Measurements from ENCODE around the gene PPP6R1.

Gene PPP6R1

GRCh38 chr19:55255618-55256423, 3.0 kb downstream of the PPP6R1 start:
- TF ChIP-seq CTCF (IDR thresholded peaks at IDR 0.05; ENCODE audit: control insufficient read depth, insufficient read depth, low read depth, low read length, missing control alignments): no peak
- peak overlapping the region; percentile 3; the same call in 1 of the 2 replicates for H3K4me3 ChIP-seq (ENCODE audit: control insufficient read depth, low read depth, low read length)
- no peak for DNase-seq (ENCODE audit: low read depth)

GRCh38 chr19:55254625-55254977, 4.2 kb downstream of the PPP6R1 start:
- DNase-seq (ENCODE audit: low read depth): no peak
- no peak for TF ChIP-seq CTCF (IDR thresholded peaks at IDR 0.05; ENCODE audit: control insufficient read depth, insufficient read depth, low read depth, low read length, missing control alignments)
- no peak overlapping the region for H3K4me3 ChIP-seq (ENCODE audit: control insufficient read depth, low read depth, low read length)

GRCh38 chr19:55253842-55254624, 4.8 kb downstream of the PPP6R1 start:
- no peak for TF ChIP-seq CTCF (IDR thresholded peaks at IDR 0.05; ENCODE audit: control insufficient read depth, insufficient read depth, low read depth, low read length, missing control alignments)
- no peak overlapping the region for H3K4me3 ChIP-seq (ENCODE audit: control insufficient read depth, low read depth, low read length)
- no peak for DNase-seq (ENCODE audit: low read depth)

- TF ChIP-seq CTCF (IDR thresholded peaks at IDR 0.05; ENCODE audit: control insufficient read depth, insufficient read depth, low read depth, low read length, missing control alignments): no peak
- no peak for DNase-seq (ENCODE audit: low read depth)
- H3K4me3 ChIP-seq (ENCODE audit: control insufficient read depth, low read depth, low read length): no peak overlapping the region
Observed at GRCh38 chr19:55252760-55253663, 5.8 kb downstream of the PPP6R1 start.

GRCh38 chr19:55251341-55252081, 7.3 kb downstream of the PPP6R1 start:
- no peak for TF ChIP-seq CTCF (IDR thresholded peaks at IDR 0.05; ENCODE audit: control insufficient read depth, insufficient read depth, low read depth, low read length, missing control alignments)
- no peak for DNase-seq (ENCODE audit: low read depth)
- no peak overlapping the region for H3K4me3 ChIP-seq (ENCODE audit: control insufficient read depth, low read depth, low read length)

All from AG09309 (cell line).